GM12878 (cell line): Measurements from ENCODE around the gene SASH1. TPM values are rescaled to one million over a fixed set of nuclear protein-coding genes. Genes with fewer than 3 reads are reported as not detected.

Experiments
- ATAC-seq: fragments of 200-7000 bp; cut with Tn5 transposase; 3 replicates; pipeline ENCODE4 v1.9.1; 2020; ENCODE audit warnings: mild to moderate bottlenecking, moderate library complexity
- BruUV-seq: library from RNA; stranded (reverse); fragments of 400-500 nt; replicated peaks from 2 replicates; lab custom pipeline; 2021; lab: Mats Ljungman, UMichigan
- CTCF ChIA-PET: fragments of 300-600 bp; sonication (Branson Sonifier 250); formaldehyde crosslinking; extraction: SDS; loops from one replicate; lab custom pipeline; 2021; ENCODE audit warnings: inconsistent platforms; lab: Yijun Ruan, JAX
- POLR2A ChIA-PET: fragments of 350-600 bp; formaldehyde crosslinking; extraction: SDS; loops from one replicate; lab custom pipeline; 2021; ENCODE audit warnings: inconsistent platforms; lab: Charles Lee
- RAD21 ChIA-PET: fragments of 300-600 bp; sonication (Branson Sonifier 250); formaldehyde crosslinking; loops from one replicate; lab custom pipeline; 2023; ENCODE audit warnings: antibody characterized with exemption; ENCODE audit not compliant: unreplicated experiment; lab: Charles Lee
- SMC1A ChIA-PET: fragments of 300-600 bp; sonication (Branson Sonifier 250); formaldehyde crosslinking; loops from one replicate; lab custom pipeline; 2023; ENCODE audit not compliant: unreplicated experiment, uncharacterized antibody; lab: Charles Lee
- DNase-seq: peaks from one replicate; pipeline ENCODE4 v3.0.0-alpha.2; 2011; ENCODE audit warnings: low read depth, low spot score
- FAIRE-seq: peaks from 3 replicates; lab custom pipeline; 2011; peaks lifted over from hg19 to GRCh38; lab: Jason Lieb, UNC
- H2AFZ ChIP-seq: 2 replicates; pipeline ENCODE4 v1.6.0; 2011; ENCODE audit warnings: low read depth, low read length, control low read depth; ENCODE audit not compliant: control insufficient read depth
- H3K27ac ChIP-seq: 2 replicates; pipeline ENCODE4 v1.5.1; 2011; ENCODE audit warnings: control low read depth; ENCODE audit not compliant: control insufficient read depth, insufficient read depth
- H3K27me3 ChIP-seq, 2 experiments: replicated peaks in 1 of 2; 2 replicates each; pipeline versions ENCODE4 v1.6.0 to v1.6.1; 2011; ENCODE audit warnings: low read length in 1 of 2; ENCODE audit not compliant: control insufficient read depth in 2 of 2, insufficient read depth in 2 of 2
- H3K36me3 ChIP-seq, 2 experiments: 2 replicates each; pipeline ENCODE4 v1.5.1; 2011; ENCODE audit warnings: low read length in 1 of 2; ENCODE audit not compliant: control insufficient read depth in 2 of 2, insufficient read depth in 2 of 2
- H3K4me1 ChIP-seq: 2 replicates; pipeline ENCODE4 v1.6.1; 2011; ENCODE audit warnings: mild to moderate bottlenecking, low read length, moderate library complexity, mixed read lengths; ENCODE audit not compliant: control insufficient read depth, insufficient read depth
- H3K4me2 ChIP-seq: 2 replicates; pipeline ENCODE4 v1.6.0; 2011; ENCODE audit warnings: control low read depth; ENCODE audit not compliant: control insufficient read depth, insufficient read depth
- H3K4me3 ChIP-seq: fragments of 200-600 bp; sonication (generic); 2 replicates; pipeline ENCODE4 v1.5.1; 2016
- H3K79me2 ChIP-seq: 2 replicates; pipeline ENCODE4 v1.6.0; 2011; ENCODE audit warnings: low read length; ENCODE audit not compliant: control insufficient read depth, insufficient read depth
- H3K9ac ChIP-seq: 2 replicates; pipeline ENCODE4 v1.8.0; 2011; ENCODE audit warnings: low read length, control low read depth, mixed read lengths; ENCODE audit not compliant: control insufficient read depth, insufficient read depth
- H3K9me3 ChIP-seq: replicated peaks from 3 replicates; pipeline ENCODE4 v1.5.1; 2011; ENCODE audit warnings: mild to moderate bottlenecking, low read length; ENCODE audit not compliant: control insufficient read depth, insufficient read depth
- H4K20me1 ChIP-seq: 2 replicates; pipeline ENCODE4 v1.6.0; 2011; ENCODE audit not compliant: control insufficient read depth, insufficient read depth
- FOXM1 ChIP-seq: IDR thresholded peaks from 2 replicates; pipeline ENCODE4 v1.6.1; 2012; ENCODE audit warnings: low read depth, mild to moderate bottlenecking, inconsistent platforms, low read length, moderate library complexity
- HDAC2 ChIP-seq: fragments of 200-600 bp; sonication (generic); IDR thresholded peaks from 2 replicates; pipeline ENCODE4 v1.6.1; 2017
- NFYA ChIP-seq: IDR thresholded peaks from 2 replicates; pipeline ENCODE4 v1.6.1; 2011; ENCODE audit warnings: low read depth, mild to moderate bottlenecking, low read length, improper control_type of control experiment, borderline replicate concordance
- NRF1 ChIP-seq: conservative IDR thresholded peaks from 2 replicates; pipeline ENCODE4 v1.6.1; 2011; ENCODE audit warnings: mild to moderate bottlenecking, low read depth, low read length, improper control_type of control experiment
- PAX8 ChIP-seq: fragments of 450-650 bp; IDR thresholded peaks from 2 replicates; pipeline ENCODE4 v1.6.1; 2017; ENCODE audit warnings: mild to moderate bottlenecking, moderate library complexity
- SP1 ChIP-seq: IDR thresholded peaks from one replicate; pipeline ENCODE4 v1.6.1; 2011; ENCODE audit warnings: low read depth, low read length
- WGBS: methylation state at CpG from one replicate; pipeline ENCODE4 v1.1.6; 2016; ENCODE audit warnings: low lambda C conversion rate; ENCODE audit not compliant: insufficient replicate concordance, insufficient coverage; ENCODE audit errors: missing lambda C conversion rate; 5-methylcytosine and 5-hydroxymethylcytosine counted together
- in situ Hi-C: fragments of 300-500 bp; cut with MboI; formaldehyde crosslinking; loops from 9 replicates; pipeline ENCODE4 v1.14.3; 2018; ENCODE audit warnings: mixed read lengths
- intact Hi-C: fragments of 100-400 bp; cut with micrococcal nuclease; formaldehyde crosslinking; loops from one replicate; pipeline ENCODE4 v1.14.2; 2022; ENCODE audit not compliant: unreplicated experiment
- polyA plus RNA-seq, 11 experiments: library from polyadenylated mRNA; depleted of rRNA in 4 of 11; unstranded in 6 of 11; stranded (reverse) in 5 of 11; fragments of >200 nt; fragmentation: Nextera tagmentation in 4 of 11; fragmentation: Illumina TruSeq in 1 of 11; extraction: Ambion mirVana in 4 of 11; extraction: Trizol in 1 of 11; gene quantifications; 1 replicate in 1 of 11; 2 replicates in 10 of 11; pipeline versions ENCODE4 v1.2.1 to v1.2.3, GENCODE V29; 2011 to 2016; ENCODE audit warnings: inconsistent platforms in 2 of 11, missing spikeins in 2 of 11, low read depth in 1 of 11
- total RNA-seq, 4 experiments: library from RNA; depleted of rRNA in 3 of 4; stranded (reverse); fragments of >200 nt in 3 of 4; fragmentation: Illumina TruSeq in 1 of 4; extraction: Trizol in 1 of 4; gene quantifications; 2 replicates each; pipeline versions ENCODE4 v1.2.1 to v1.2.3, GENCODE V29; 2013 to 2021
- TF ChIP-seq, protein P1 (sequence below): fragments of 450-650 bp; IDR thresholded peaks from 2 replicates; pipeline ENCODE4 v1.6.1; 2017; ENCODE audit warnings: mild to moderate bottlenecking, low read depth, inconsistent platforms; ENCODE audit not compliant: poor library complexity, severe bottlenecking

Gene SASH1
- total and polyA plus RNA-seq, 10 of the 15 experiments (the other 5 are each of a cell fraction or from before 2014, with no cell fraction given) = 0.01 to 0.73 (median 0.14) TPM; not detected in 4

DNA sequence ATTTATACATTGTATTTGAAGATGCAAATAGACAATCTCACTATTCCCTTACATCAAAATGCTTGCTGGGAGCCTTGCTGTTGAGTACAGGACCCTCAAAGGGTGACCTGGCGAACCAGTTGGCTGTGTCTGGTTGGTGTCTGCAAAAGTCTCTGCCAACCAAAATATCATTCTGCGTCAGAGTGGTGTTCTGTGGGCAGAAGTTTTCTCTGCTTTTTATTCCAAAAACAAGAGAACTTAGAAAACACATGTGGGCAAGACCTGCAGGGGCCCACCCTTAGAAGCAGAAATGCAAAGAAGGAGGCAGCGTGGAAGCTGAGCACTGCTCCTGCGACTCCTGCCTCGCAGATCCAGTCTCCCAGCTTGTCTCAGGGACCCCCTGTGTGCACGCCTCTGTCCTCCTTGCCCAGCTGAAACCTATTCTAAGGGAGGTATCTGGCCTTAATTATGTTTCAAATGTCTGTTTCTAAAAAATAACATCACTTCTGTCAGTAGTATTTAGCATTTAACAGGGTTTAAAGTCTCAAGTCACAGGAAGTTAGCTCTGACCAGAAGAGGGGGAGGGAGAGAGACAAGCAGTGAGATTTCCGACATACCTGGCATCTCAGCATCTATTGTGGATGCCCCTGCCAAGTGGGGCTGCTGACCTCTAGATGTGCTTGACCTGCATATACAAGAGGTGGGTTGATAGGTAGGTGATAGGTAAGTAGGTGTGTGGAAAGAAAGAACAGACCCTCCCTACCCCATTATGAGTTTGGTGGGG is 101.3 kb downstream of the SASH1 start:
- no peak overlapping the region for H2AFZ ChIP-seq
- SMC1A ChIA-PET = no interaction called here
- H3K27ac ChIP-seq = no peak overlapping the region
- no peak for TF ChIP-seq NRF1
- no peak for TF ChIP-seq NFYA
- no peak for TF ChIP-seq FOXM1
- TF ChIP-seq PAX8 = no peak
- TF ChIP-seq SP1 = no peak
- TF ChIP-seq HDAC2 = no peak
- TF ChIP-seq, protein P1, sequence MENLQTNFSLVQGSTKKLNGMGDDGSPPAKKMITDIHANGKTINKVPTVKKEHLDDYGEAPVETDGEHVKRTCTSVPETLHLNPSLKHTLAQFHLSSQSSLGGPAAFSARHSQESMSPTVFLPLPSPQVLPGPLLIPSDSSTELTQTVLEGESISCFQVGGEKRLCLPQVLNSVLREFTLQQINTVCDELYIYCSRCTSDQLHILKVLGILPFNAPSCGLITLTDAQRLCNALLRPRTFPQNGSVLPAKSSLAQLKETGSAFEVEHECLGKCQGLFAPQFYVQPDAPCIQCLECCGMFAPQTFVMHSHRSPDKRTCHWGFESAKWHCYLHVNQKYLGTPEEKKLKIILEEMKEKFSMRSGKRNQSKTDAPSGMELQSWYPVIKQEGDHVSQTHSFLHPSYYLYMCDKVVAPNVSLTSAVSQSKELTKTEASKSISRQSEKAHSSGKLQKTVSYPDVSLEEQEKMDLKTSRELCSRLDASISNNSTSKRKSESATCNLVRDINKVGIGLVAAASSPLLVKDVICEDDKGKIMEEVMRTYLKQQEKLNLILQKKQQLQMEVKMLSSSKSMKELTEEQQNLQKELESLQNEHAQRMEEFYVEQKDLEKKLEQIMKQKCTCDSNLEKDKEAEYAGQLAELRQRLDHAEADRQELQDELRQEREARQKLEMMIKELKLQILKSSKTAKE = no peak
- ATAC-seq (no peak), DNase-seq (no peak), FAIRE-seq (no peak)
- no peaks in the 10 kb centered on the region for H3K79me2 ChIP-seq
- H3K4me3 ChIP-seq = no peak overlapping the region
- no peak overlapping the region for H3K9ac ChIP-seq
- RAD21 ChIA-PET = no interaction called here
- no peaks in the 10 kb centered on the region for H3K4me1 ChIP-seq
- CTCF ChIA-PET = no interaction called here
- intact Hi-C loops = no loop called here
- 14% methylated on average over 7 of the region's 7 CpGs for WGBS
- in situ Hi-C loops = no loop called here
- no peaks in the 10 kb centered on the region for H3K36me3 ChIP-seq
- H3K27me3 ChIP-seq = no peaks in the 10 kb centered on the region; a peak in 2 of 4 replicates
- H4K20me1 ChIP-seq = no peaks in the 10 kb centered on the region
- no peaks in the 10 kb centered on the region for H3K9me3 ChIP-seq
- no peak overlapping the region for H3K4me2 ChIP-seq
- BruUV-seq = no TSS peak
- POLR2A ChIA-PET = no interaction called here
